ENCODE measurements around the gene MTHFD1L.

The MTHFD1L gene

DNA sequence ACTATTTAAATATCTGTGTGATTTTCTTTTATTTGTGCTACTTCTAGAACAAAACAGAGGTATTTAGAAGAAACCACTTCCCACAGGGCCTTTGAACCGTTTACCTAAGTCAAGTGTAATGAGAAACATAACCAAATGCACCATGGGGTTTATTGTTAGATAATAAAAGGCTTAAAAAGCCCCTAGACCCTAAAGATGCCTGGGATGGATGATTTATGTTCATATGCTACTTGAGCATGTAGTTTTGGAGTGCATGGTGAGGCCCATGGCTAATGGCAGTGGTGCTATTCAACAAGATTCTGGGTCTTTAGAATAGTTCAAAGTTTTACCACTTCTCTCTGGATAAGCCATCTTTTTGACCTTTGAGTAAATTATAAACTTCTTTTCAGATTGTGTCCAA lies 65.9 kb downstream of the MTHFD1L start:
- DNase-seq (ENCODE audit: insufficient read length, low spot score): no peak
- FAIRE-seq: no peak

DNA sequence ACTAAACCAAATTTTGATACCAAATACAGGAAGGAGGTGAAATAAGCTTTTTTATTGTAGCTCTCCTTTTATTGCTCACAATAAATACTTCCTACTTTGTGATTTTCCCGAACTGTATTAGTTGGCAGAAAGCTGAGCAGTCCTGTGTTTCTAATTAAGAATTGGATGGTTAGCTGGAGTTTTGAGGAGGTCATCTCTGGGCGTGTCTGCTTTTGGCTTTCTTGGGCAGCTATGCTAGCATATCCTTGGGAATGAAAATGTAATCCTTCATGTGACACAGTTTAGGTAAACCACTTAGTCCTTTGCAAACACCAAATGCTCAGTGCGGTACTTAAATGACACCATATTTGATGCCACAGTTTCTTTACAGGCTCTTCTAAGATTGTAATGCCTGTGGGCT lies 67.5 kb downstream of the MTHFD1L start:
- DNase-seq (ENCODE audit: insufficient read length, low spot score): no peak
- FAIRE-seq: no peak

DNA sequence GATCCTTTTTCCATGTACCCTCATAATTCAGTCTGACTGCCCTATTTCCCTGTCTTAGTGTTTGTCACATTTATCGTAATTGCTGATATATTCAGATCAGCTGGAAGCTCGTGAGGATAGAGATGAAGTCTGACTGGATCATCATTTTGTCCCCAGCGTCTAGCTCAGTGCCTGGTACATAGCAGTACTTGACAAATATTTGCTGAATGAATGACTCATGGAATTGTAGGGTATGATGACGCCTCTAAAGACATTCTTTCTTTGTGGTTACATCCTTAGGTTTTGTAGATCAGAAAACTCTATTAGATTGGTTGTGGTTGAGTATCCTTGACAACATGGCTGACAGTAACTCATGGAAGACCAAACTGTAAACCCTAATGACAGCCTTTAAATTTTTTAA lies 68.9 kb downstream of the MTHFD1L start:
- no peak for DNase-seq (ENCODE audit: insufficient read length, low spot score)
- FAIRE-seq: no peak

DNA sequence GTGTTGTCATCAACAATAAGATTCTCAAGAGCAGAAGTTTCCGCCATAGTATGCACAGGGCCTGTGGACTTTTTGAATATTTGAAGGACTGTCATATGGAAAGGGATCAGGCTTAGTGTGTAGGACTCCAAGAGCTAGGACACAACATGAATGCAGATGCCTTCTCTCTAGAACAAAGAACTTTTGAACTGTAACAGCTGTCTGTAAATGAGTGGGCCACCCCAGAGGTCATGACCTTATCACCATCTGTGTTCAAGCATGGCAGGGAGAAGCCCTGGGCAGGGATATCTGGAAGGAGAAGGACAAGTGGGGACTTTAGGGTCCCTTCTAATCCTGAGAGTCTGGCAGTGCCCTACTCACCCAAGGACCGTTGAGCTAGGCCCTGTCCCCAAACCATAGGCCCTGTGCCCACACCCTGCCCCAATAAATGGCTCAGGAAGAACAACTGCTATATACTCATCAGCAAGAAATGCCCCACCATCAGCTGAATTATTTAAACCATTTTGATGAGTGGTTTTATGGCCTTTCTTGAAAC lies 70.6 kb downstream of the MTHFD1L start:
- DNase-seq (ENCODE audit: insufficient read length, low spot score) (no peak), FAIRE-seq (no peak)

DNA sequence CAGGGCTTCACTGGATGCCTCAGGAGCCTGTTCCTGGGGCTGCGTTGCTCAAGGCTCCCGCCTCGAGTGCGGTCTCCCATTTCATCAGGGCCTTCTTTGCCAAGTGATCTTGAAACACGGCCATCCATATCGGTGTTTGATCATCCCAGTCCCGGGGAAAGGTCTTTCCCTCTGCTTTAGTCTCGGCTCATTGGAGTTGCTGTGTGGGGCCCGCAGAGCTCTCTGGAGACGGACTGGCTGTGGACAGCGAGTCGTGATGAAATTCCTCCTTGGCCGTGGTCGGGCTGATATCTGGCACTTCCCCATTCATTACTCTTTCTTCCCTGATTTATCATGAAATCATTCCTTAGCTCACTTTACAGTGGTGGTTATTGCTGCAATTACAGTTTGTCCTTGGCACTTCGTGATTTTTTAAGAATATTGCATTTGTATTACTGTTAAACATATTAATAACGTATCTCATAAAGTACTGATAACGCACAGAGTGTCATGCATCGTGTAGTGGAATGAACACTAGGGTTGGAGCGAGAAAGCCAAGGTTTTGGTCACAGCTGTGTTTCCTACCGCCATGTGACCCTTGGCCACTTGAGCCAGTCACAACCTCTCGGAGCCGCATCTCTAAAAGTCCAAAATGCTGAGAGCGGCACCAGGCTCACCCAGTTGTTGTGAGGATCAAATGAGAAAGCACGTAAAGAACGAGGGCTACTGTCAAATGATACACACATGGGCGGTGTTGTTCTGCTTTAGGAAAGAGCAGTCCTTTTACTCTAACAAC lies 71.8 kb downstream of the MTHFD1L start:
- no peak for FAIRE-seq

DNA sequence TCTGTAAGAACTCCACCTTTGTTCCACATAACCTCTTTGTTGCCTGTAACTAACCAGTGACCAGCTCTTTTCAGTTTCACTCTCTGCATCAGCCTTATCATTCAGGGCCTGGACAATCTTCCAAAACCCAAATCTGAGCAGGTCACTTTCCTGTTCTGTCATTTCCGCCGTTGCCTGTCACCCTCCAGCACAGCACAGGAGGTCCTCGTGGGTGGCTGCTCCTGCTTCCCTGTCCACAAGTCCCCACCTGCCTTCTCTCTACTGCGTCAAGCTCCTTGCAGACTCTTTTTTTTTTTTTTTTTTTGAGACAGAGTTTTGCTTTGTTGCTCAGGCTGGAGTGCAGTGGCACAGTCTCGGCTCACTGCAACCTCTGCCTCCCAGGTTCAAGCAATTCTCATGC lies 73.9 kb downstream of the MTHFD1L start:
- DNase-seq (ENCODE audit: insufficient read length, low spot score) (no peak), FAIRE-seq (no peak)

More for the DNA sequence above, 71.8 kb downstream of the MTHFD1L start:
- DNase-seq (ENCODE audit: insufficient read length, low spot score): no peak

DNA sequence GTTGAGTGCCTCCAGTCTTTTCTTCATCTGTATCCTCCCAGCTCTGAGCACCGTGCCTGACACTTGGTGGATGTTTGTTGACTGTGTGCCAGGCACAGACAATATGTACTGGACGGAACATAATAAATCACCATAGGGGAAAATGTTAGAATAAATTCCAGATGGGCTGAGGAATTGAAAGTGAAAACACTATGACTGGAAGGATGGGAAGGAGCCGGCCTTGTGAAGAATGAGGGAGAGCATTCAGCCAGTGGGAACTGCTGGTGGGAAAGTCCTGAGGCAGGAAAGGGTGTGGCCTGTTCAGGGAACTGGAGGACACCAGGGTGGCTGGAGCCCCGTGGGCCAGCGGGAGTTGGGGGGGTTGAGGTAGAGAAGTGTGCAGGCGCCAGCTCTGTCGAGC lies 75.4 kb downstream of the MTHFD1L start:
- no peak for FAIRE-seq
- DNase-seq (ENCODE audit: insufficient read length, low spot score): no peak

DNA sequence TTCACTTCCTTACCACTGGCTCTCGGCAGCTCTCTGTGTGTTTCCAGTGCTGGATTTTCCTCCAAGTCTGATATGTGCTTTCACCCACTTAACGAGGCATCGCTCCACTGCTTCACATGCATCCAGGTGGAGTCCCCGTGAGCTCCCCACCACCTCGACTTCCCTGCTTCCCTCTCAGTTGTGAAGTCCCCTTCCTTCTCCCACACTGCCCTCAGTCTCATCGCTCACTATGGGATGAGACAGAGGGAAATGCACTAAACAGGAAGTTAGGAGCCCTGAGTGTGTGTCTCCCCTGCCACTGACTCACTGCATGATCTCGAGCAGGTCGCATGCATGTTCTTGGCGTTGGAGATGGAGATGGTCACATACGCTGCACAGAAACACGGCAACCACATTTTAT lies 84.0 kb downstream of the MTHFD1L start:
- FAIRE-seq: no peak
- no peak for DNase-seq (ENCODE audit: insufficient read length, low spot score)

DNA sequence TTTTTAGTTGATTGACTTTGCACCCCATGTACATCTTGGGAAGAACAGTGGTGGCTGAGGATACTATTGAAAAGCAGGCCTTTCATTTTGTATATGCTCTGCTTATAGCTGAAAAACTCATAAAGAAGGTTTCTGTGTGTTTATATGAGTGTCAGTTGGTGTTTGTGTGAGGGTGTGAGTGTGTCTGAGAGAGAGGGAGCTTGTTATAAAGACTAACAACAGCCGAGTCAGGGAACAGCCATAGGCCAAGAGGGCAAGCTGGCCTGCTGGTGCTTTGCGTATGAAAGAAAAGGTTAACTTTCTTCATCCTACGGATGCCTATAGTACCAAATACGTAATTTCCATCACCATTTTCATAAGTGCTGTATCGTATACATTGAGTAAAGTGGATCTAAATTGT lies 88.3 kb downstream of the MTHFD1L start:
- DNase-seq (ENCODE audit: insufficient read length, low spot score): no peak
- no peak for FAIRE-seq

DNA sequence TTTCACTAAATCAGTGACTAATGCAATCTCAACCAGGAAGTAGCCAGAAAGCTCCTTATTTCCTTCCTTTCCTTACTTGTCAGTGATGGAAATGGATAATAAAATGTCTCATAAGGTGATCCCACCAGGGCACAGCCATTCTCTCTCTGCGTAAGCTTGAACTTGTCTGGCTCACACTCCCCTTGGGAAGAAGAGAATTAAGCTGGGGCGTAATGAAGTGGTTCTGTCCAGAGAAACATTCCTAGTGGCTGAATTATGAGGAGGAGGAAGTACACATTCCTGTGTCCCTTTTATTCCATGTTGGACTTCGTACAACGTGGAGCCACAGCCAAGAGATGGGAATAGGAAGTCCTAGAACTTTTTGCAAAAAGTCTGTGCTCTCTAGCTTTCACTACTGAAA lies 93.7 kb downstream of the MTHFD1L start:
- no peak for DNase-seq (ENCODE audit: insufficient read length, low spot score)
- no peak for FAIRE-seq

DNA sequence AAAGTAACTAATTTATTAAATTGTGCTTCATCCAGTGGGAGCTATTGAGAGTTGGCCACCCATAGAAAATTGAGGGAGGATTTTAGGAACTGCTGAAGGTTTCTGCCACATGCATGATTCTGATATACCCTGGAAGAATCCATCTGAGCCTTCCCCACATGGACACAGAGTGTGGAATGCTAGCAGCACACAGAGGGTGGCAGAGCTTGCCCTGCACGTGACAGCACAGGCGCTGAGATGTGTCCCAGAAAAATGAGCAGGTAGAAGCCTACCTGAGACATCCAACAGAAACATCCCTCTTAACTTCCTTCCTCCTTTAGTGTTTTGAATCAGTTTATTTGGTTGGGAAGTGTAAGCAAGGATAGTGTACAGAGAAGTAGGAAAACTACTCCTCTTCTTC lies 96.9 kb downstream of the MTHFD1L start:
- no peak for DNase-seq (ENCODE audit: insufficient read length, low spot score)
- no peak for FAIRE-seq

DNA sequence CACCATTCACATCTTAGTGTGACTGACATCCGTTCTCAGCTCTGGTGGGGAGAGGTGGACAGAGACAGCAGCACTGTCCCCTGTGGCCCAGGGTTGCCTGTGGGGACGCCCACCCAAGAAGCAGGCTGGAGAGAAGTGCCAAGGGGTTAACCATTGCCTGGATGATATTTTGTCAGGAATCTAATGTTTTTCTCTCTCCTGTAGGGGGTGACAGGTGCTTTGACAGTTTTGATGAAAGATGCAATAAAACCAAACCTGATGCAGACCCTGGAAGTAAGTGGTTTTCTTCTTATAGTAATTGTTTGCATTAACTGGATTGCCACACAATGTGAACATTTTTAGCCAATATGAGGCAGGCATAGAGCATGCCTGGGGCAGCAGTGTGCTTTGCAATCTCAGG lies 99.3 kb downstream of the MTHFD1L start:
- FAIRE-seq (no peak), DNase-seq (ENCODE audit: insufficient read length, low spot score) (no peak)

DNA sequence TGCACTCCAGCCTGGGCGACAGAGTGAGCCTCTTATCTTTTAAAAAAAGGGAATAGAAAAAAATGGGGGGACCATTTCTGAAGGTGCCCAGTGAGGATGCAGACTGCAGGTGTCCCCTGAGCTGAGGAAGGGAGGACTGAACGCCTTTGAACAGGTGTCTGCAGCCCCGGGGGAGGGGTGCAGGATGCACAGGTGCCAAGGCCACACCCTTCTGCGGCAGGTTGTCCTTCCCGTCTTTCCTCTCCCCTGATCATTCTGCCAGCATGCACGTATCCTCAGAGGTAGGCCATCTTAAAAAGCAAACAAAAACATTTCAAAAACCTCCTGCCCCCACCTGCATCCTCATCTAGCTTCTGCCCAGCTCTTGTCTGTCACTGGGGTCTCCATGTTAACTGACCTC lies 101.3 kb downstream of the MTHFD1L start:
- no peak for FAIRE-seq
- no peak for DNase-seq (ENCODE audit: insufficient read length, low spot score)

DNA sequence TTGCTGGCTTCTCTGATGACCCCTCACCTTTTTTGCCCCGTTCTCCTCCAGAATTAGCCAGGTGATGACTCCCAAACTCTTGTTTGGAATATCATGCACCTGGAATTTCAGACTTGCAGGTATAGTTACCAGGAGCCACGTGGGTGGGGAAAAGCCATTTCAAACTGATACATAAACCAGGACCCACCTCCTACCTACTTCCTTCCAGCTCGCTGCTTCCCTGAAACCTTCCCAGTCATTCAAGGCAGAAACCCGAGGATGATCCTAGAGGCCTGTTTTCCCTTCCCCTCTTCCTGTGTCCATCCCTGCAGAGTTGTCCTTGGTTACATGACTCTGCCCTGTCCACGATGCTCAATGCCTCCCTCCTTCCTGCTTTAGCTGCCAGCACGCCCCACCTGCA lies 101.9 kb downstream of the MTHFD1L start:
- no peak for FAIRE-seq
- no peak for DNase-seq (ENCODE audit: insufficient read length, low spot score)

DNA sequence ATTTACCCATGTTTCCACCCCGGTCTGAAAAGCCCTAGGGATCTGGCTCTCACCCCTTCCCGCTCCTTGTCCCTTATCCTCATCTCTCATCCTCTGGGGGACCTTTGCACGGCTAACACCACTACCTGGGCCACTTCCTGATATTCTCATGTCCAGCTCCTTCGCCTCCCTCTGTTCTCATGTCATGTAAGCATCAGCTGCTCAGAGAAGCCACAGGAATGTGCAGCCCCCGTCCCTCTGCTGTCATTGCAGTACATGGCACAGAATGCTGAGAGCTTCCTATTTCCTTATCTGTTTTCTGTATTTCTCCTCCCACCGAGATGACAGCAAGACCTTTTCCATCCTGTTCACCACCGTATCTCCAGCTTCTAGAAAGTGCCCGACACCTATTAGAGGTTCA lies 102.4 kb downstream of the MTHFD1L start:
- no peak for DNase-seq (ENCODE audit: insufficient read length, low spot score)
- FAIRE-seq: no peak

DNA sequence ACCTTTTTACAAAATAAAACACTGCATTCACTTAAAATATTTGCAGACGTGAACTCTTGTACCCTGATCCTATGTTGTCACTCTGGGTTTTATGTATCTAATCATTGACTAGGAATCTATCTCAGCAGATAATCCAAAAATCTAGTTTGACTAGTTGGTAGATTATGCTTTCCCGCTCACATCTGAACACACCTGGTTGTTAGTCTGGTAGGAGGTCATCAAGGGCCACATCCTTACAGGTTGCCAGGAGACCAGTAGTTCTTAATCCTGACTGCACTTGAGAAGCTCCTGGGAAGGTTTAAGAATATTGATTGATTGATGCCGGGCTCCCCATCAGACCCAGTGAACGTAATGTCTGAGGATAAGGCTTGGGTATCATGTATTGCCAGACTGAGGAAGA lies 104.4 kb downstream of the MTHFD1L start:
- DNase-seq (ENCODE audit: insufficient read length, low spot score): no peak
- no peak for FAIRE-seq

DNA sequence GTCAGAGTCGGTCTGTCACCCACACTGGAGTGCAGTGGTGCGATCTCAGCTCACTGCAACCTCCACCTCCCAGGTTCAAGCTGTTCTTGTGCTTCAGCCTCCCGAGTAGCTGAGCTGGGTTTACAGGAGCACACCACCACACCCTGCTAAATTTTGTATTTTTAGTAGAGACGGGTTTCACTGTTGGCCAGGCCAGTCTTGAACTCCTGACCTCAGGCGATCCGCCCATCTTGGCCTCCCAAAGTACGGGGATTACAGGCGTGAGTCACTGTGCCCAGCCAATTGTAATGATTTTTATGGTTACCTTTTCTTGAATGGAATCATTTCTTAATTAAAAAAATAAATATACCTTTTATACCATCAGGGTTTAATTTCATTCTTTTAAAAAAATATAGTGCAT lies 105.7 kb downstream of the MTHFD1L start:
- DNase-seq (ENCODE audit: insufficient read length, low spot score): no peak
- no peak for FAIRE-seq

DNA sequence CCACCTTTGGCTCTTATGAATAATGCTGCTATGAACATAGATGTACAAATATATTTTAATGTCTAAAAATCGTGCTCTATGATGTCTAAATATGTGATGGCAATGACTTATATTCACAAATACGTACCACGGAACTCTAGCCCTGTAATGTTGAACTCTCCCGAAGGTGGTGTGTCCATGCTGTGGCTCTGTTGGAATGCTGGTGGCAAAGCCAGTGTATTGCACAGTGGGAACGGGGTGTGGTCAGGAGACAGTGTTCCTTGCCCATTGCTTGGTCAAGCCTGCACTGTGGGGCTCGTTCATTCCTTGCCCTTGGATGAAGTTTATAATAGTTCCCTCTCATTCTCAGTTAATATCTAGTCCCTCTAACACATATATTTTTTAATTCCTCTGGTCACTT lies 109.6 kb downstream of the MTHFD1L start:
- FAIRE-seq (no peak), DNase-seq (ENCODE audit: insufficient read length, low spot score) (no peak)

DNA sequence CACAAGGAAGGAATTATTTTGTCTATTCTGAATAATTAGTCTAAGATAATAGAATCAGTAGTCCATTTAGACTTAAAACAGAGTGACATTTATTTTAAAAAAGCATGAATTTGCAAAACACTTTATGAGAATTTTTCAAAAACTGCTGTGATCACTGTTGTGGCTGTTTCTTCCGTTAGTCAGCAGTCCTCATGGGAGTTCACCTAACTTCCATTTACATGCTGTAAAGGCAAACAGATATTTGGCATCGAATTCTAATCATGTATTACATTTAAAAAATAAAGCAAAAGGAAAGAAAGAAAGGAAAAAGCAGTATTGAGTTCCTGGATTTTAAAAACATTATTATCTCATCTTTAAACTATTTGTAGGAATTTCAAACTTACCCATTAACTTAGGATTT lies 111.8 kb downstream of the MTHFD1L start:
- no peak for FAIRE-seq
- no peak for DNase-seq (ENCODE audit: insufficient read length, low spot score)

DNA sequence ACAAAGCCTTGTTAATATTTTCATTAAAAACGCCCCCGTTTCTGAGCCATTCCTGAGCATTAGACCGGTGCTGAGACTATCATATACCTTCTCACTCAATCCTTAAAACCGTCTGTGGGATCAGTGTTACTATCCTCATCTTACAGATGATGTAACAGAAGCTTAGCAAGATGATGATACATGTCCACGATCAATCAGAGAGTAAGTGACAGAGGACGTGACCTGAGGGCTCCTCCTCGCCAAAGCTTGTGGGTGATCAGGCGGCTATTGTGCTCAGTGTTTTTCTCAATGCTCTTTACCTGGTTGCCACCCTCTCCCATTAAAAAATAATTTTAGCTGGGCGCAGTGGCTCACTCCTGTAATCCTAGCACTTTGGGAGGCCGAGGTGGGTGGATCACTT lies 113.1 kb downstream of the MTHFD1L start:
- FAIRE-seq (no peak), DNase-seq (ENCODE audit: insufficient read length, low spot score) (no peak)

DNA sequence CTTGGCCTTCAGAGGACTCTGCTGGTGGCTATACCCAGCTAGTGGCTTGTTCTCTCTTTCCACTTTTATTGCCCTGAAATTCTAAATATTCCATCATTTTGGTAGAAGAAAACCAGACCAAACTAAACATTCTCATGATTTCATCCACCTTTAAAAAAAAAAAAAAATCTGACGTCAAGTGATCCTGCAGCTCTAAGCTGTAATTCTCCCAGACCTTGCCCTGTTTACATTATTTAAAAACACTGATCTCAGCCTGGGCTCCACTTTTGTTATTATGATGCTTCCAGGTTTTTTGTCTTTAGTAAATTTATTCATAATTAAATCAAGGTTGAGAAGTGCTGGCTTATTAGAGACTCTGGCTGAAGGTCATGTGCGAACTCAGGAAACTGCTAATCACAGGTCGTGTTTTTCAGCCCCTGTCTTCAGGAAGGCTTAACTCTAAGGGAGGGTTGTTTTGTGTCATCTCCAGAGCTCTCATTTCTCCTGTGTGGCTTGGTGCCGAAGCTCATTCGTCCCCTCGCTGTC lies 114.4 kb downstream of the MTHFD1L start:
- DNase-seq (ENCODE audit: insufficient read length, low spot score) (no peak), FAIRE-seq (no peak)

DNA sequence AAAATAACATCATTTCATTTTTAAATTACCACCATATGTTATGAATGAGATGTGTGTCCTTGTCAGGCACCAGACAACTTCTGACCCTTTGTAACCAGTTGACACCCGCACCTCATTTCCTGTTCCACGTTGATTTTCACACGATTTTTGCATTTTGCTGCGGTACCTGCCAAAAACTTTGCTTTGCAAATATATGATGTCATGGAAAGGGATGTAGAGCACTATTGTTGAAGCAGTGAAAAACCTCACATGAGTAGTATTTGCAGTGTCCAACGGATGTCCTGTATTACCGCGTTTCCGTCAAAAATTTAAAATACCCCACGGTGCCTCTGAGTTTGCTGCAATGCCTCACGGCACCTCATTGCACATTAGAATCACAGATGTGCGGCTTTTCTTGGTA lies 115.6 kb downstream of the MTHFD1L start:
- DNase-seq (ENCODE audit: insufficient read length, low spot score): no peak
- FAIRE-seq: no peak

DNA sequence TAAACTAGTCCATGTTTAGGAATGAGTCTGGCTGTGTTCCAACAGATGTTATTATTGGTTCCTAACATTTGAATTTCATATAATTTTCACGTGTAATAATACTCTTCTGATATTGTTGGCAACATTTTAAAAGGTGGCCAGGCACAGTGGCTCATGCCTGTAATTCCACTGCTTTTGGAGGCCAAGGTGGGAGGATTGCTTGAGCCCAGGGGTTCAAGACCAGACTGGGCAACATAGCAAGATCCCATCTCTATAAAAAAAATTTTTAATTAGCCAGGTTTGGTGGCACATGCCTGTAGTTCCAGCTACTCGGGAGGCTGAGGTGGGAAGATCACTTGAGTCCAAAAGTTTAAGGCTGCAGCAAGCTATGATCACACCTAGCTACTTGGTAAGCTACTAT lies 116.2 kb downstream of the MTHFD1L start:
- DNase-seq (ENCODE audit: insufficient read length, low spot score): no peak
- FAIRE-seq: no peak

Measured in GM19239 (cell line).